ENCODE data around the gene OARD1.

DNA sequence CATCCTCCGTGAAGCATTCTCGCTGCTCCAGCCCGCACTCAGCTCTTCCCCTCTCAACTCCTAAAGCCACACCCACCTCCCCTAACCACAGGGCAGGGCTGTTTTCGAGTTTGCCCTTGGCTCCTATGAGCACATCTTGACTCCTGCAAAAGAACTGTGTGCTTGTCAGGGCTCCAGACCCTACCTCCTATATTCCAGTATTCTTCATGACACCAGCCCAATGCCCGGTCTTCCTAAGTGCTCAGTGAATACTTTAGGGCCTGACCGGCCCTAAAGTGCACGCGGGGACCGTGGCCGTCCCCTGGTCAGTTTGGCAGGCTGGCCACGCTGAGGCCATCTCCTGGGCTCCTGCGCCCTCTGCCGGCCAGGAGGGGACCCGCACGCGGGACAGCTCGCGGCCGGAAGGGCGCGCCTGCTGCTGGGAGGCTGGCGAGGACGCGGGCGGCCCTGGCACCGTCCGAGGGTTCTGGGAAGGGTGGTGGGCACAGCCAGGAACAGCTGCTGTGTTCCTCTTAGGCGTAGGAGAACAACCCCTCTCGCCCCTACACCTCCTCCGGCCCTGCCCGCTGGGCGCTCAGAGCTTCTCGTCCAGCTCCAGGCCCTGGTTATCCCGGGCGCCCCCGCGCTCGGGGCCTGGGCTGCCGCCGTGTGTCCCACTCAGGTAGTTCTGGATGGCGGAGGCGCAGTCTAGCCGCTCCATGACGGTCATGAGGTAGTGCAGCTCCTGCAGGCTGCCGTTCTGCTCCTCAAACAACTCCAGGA is 44.2 kb downstream of the OARD1 start:
- no peak for TF ChIP-seq POLR2A (IDR thresholded peaks at IDR 0.05)
- TF ChIP-seq, protein P1, sequence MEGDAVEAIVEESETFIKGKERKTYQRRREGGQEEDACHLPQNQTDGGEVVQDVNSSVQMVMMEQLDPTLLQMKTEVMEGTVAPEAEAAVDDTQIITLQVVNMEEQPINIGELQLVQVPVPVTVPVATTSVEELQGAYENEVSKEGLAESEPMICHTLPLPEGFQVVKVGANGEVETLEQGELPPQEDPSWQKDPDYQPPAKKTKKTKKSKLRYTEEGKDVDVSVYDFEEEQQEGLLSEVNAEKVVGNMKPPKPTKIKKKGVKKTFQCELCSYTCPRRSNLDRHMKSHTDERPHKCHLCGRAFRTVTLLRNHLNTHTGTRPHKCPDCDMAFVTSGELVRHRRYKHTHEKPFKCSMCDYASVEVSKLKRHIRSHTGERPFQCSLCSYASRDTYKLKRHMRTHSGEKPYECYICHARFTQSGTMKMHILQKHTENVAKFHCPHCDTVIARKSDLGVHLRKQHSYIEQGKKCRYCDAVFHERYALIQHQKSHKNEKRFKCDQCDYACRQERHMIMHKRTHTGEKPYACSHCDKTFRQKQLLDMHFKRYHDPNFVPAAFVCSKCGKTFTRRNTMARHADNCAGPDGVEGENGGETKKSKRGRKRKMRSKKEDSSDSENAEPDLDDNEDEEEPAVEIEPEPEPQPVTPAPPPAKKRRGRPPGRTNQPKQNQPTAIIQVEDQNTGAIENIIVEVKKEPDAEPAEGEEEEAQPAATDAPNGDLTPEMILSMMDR (IDR thresholded peaks at IDR 0.05) = peak; percentile 96 to 99 (median 97)
